Suprapubic skin (tissue), 4 donors: ENCODE results near the gene DLG1. TPM values are rescaled to one million over a fixed set of nuclear protein-coding genes. Genes with fewer than 3 reads are reported as not detected.

Experiments used
- DNase-seq, 2 donors: peaks; one replicate each; pipeline ENCODE4 v3.0.0-alpha.2; 2019; ENCODE audit warnings: low spot score in 2 of 2
- H3K27ac ChIP-seq: fragments of 200-600 bp; sonication (generic); one replicate; pipeline ENCODE4 v1.5.1; 2019
- H3K27me3 ChIP-seq: fragments of 200-600 bp; sonication (generic); one replicate; pipeline ENCODE4 v1.5.1; 2019
- H3K36me3 ChIP-seq: fragments of 200-600 bp; sonication (generic); one replicate; pipeline ENCODE4 v1.5.1; 2019
- H3K4me1 ChIP-seq: fragments of 200-600 bp; sonication (generic); one replicate; pipeline ENCODE4 v1.5.1; 2019
- H3K4me3 ChIP-seq: fragments of 200-600 bp; sonication (generic); one replicate; pipeline ENCODE4 v1.5.1; 2019; ENCODE audit warnings: mild to moderate bottlenecking
- H3K9me3 ChIP-seq: fragments of 200-600 bp; sonication (generic); one replicate; pipeline ENCODE4 v1.5.1; 2019
- EP300 ChIP-seq: sonication (generic); formaldehyde crosslinking; IDR thresholded peaks from one replicate; pipeline ENCODE4 v1.6.1; 2017; ENCODE audit warnings: antibody characterized with exemption
- POLR2A ChIP-seq, 2 donors: fragments of 450-650 bp; IDR thresholded peaks; one replicate each; pipeline ENCODE4 v1.6.1; 2017; ENCODE audit warnings: antibody characterized with exemption in 2 of 2, mild to moderate bottlenecking in 2 of 2, moderate library complexity in 2 of 2
- POLR2AphosphoS5 ChIP-seq, 3 donors: sonication (generic); formaldehyde crosslinking; IDR thresholded peaks; one replicate each; pipeline ENCODE4 v1.6.1; 2017; ENCODE audit warnings: antibody characterized with exemption in 3 of 3
- WGBS: methylation state at CpG from one replicate; pipeline ENCODE4 v1.1.5; 2018; 5-methylcytosine and 5-hydroxymethylcytosine counted together
- total RNA-seq, 4 donors: library from RNA; depleted of rRNA; stranded (reverse); fragments of >200 nt; gene quantifications; one replicate each; pipeline ENCODE4 v1.1.0, GENCODE V29; 2016
- TF ChIP-seq, protein P1 (sequence below), 2 donors: fragments of 200-600 bp in 1 of 2; fragments of 450-650 bp in 1 of 2; sonication (generic) in 1 of 2; IDR thresholded peaks; one replicate each; pipeline ENCODE4 v1.5.1; 2016 to 2019; ENCODE audit warnings: antibody characterized with exemption in 2 of 2, mild to moderate bottlenecking in 1 of 2, moderate library complexity in 1 of 2

DLG1 gene
- total RNA-seq, 4 donors from 2014 or later = 86.2 to 140 (median 103) TPM

DNA sequence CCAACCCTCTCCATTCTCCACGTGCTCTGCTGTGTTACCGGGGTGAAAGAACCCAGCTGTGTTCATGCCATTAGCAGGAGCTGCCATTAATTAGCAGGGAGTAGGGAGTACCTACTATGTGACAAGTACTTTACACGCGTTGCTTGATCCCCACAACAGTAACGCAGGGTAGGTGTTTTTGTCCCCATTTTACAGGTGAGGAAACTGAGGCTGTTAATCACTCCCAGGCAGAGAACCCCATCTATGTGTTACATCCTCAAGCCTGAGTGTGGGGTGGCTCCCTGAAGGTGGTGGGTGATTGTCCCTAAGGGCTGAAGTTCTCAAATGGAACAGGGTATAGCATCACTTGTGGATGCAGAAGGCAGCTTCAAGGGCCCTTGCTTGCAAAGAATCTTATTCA, 291.6 kb downstream of the DLG1 start:
- H3K9me3 ChIP-seq = no peaks in the 10 kb centered on the region
- H3K4me3 ChIP-seq = no peak overlapping the region
- TF ChIP-seq, protein P1, sequence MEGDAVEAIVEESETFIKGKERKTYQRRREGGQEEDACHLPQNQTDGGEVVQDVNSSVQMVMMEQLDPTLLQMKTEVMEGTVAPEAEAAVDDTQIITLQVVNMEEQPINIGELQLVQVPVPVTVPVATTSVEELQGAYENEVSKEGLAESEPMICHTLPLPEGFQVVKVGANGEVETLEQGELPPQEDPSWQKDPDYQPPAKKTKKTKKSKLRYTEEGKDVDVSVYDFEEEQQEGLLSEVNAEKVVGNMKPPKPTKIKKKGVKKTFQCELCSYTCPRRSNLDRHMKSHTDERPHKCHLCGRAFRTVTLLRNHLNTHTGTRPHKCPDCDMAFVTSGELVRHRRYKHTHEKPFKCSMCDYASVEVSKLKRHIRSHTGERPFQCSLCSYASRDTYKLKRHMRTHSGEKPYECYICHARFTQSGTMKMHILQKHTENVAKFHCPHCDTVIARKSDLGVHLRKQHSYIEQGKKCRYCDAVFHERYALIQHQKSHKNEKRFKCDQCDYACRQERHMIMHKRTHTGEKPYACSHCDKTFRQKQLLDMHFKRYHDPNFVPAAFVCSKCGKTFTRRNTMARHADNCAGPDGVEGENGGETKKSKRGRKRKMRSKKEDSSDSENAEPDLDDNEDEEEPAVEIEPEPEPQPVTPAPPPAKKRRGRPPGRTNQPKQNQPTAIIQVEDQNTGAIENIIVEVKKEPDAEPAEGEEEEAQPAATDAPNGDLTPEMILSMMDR (IDR thresholded peaks at IDR 0.05) = no peak
- TF ChIP-seq POLR2AphosphoS5 (IDR thresholded peaks at IDR 0.05) = no peak
- TF ChIP-seq POLR2A (IDR thresholded peaks at IDR 0.05) = no peak
- no peak for TF ChIP-seq EP300
- H3K36me3 ChIP-seq = no peaks in the 10 kb centered on the region
- WGBS = 98% methylated on average over 5 of the region's 5 CpGs
- peaks cover 19% of the 10 kb centered on the region for H3K4me1 ChIP-seq
- H3K27ac ChIP-seq = no peak overlapping the region
- no peak for DNase-seq
- H3K27me3 ChIP-seq = no peaks in the 10 kb centered on the region

DNA sequence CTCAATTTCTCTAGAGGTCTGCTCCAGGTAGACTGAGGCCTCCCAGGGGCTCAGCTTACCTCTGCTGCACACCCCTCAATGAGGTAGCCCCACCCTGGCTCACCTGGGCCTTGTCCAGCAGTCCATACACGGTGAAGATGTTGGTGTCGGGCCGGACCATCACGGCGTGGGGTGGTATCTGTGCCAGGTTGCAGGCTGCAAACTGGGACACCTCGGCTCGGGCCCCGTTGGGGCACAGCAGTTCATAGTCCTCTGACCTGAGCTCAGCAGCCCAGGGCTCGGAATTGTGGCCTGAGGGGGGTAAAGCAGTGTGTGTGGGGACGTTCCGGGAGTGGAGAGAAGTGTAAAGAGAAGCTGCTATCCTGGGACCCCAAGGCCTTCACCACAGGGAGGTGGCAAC, 292.0 kb downstream of the DLG1 start:
- Histone ChIP-seq H3K36me3 (no peaks in the 10 kb centered on the region), H3K27me3 (no peaks in the 10 kb centered on the region), H3K27ac (no peak overlapping the region), H3K4me3 (no peak overlapping the region), H3K9me3 (no peaks in the 10 kb centered on the region), H3K4me1 (peaks cover 21% of the 10 kb centered on the region)
- no peak for TF ChIP-seq EP300
- TF ChIP-seq, protein P1 (IDR thresholded peaks at IDR 0.05) = no peak
- TF ChIP-seq POLR2AphosphoS5 (IDR thresholded peaks at IDR 0.05) = no peak
- TF ChIP-seq POLR2A (IDR thresholded peaks at IDR 0.05) = no peak
- no peak for DNase-seq
- WGBS = 94% methylated on average over 3 of the region's 11 CpGs

DNA sequence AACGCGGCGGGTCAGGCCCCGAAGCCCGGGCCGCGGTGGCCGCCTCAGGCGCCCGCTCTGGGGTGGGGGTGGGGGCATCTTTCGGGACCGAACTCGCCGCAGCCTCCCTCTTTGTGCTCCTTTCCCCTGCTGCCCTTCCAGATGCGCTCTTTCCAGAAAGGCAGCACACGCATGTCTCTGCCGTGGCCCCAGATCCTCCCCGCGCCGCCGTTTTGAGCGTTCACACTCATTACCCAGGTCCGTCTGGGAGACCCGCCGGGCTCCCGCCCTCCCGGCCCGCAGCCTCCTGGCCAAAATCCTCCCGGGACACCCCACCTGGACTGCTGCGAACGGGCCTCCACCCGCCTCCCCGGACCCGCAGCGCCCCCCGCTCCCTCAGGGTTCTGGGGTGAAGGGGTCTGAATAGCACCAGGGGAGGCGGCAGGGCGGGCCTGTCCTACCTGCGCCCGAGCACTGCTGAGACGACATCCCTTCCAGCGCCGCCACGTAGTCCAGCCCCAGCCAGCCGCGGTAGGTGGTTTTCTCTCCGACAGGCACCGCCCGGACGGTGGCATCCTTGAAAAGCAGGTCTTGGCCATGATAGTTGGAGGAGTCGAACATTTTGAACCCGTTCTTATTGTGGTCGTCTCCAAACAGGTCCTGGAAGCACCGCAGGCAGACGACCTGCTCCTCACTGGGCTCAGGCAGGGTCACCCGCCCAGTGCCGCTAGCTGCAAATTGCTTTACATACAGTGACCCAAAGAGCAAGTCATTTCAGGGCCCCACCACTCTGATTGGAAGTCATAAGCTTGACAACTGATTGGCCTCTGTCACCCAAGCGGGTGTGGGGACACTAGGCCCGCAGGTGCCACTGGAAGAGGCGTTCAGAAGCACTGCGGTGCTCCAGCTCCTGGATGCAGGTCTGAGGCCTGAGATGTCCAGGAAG, 294.7 kb downstream of the DLG1 start:
- H3K36me3 ChIP-seq = no peaks in the 10 kb centered on the region
- peaks cover 21% of the 10 kb centered on the region for H3K4me1 ChIP-seq
- no peaks in the 10 kb centered on the region for H3K9me3 ChIP-seq
- 47% methylated on average over 15 of the region's 61 CpGs for WGBS
- TF ChIP-seq POLR2A (IDR thresholded peaks at IDR 0.05) (no peak), POLR2AphosphoS5 (IDR thresholded peaks at IDR 0.05) (no peak), EP300 (no peak)
- TF ChIP-seq, protein P1 (IDR thresholded peaks at IDR 0.05) = no peak
- peak in 1 of 2 donors; percentile 69 for DNase-seq
- peak overlapping the region; percentile 74 for H3K27ac ChIP-seq
- H3K4me3 ChIP-seq = peak overlapping the region; percentile 52
- no peaks in the 10 kb centered on the region for H3K27me3 ChIP-seq

DNA sequence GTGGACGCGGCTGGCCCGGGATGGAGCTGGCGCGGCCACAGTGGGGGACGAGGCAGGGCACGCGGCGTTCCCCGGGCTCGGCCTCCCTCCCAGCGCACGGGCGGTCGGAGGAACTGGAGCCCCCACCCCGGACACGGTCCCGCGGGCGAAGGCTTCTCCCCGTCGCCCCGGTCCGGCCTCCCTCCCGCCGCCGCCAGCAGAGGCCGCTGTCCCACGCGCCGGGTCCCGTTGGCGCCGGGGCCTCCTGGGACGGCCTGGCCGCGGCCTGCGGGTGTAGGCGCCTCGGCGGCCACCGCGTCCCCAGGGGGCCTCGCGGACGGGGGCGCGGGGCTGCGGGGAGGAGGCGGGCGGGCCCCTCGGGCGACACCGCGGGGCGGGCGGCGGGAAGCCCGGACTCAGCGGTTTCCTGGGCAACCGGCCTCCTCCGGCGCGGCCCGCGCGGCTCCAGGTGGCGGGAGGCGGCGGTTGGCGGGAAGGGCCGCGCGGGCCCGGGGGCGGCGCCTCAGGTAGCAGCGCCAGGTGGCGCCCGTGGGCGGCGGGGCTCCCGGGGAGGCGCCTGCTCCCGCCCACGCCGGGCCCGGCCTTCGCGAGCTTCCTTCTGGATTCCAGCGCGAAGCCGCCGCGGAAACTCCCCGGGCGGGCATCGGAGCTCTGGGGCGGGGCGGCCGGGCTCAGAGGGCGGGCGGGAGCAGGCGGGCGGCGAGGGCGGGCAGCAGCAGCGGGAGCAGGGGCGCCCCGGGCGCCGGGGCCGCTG, 295.5 kb downstream of the DLG1 start:
- Histone ChIP-seq H3K27me3 (no peaks in the 10 kb centered on the region), H3K9me3 (no peaks in the 10 kb centered on the region), H3K4me1 (peaks cover 21% of the 10 kb centered on the region), H3K36me3 (no peaks in the 10 kb centered on the region), H3K27ac (peak overlapping the region; percentile 74), H3K4me3 (peak overlapping the region; percentile 52)
- TF ChIP-seq POLR2A (IDR thresholded peaks at IDR 0.05) = no peak
- TF ChIP-seq, protein P1 (IDR thresholded peaks at IDR 0.05) = peak; percentile 57 to 87
- WGBS = 0% methylated on average over 1 of the region's 113 CpGs
- DNase-seq = peak in 1 of 2 donors; percentile 81
